Astrocyte (in vitro differentiated cells and primary cell): ENCODE results near the gene SYNGR4. TPM values are rescaled to one million over a fixed set of nuclear protein-coding genes. Genes with fewer than 3 reads are reported as not detected.

Source experiments
- DNase-seq: peaks from one replicate; pipeline ENCODE4 v3.0.0-alpha.2; 2010; ENCODE audit warnings: low read depth
- FAIRE-seq: peaks from 2 replicates; lab custom pipeline; 2011; peaks lifted over from hg19 to GRCh38; lab: Jason Lieb, UNC
- H2AFZ ChIP-seq: 2 replicates; pipeline ENCODE4 v1.6.0; 2012; ENCODE audit warnings: low read depth, low read length, inconsistent platforms
- H3K27ac ChIP-seq: 2 replicates; pipeline ENCODE4 v1.5.1; 2011; ENCODE audit warnings: low read depth, low read length, inconsistent platforms
- H3K27me3 ChIP-seq: 2 replicates; pipeline ENCODE4 v1.6.0; 2011; ENCODE audit warnings: low read length, inconsistent platforms; ENCODE audit not compliant: insufficient read depth
- H3K36me3 ChIP-seq: 2 replicates; pipeline ENCODE4 v1.5.1; 2011; ENCODE audit warnings: low read length, inconsistent platforms; ENCODE audit not compliant: insufficient read depth
- H3K4me1 ChIP-seq: 2 replicates; pipeline ENCODE4 v1.5.1; 2011; ENCODE audit warnings: low read length, inconsistent platforms; ENCODE audit not compliant: insufficient read depth
- H3K4me2 ChIP-seq: 2 replicates; pipeline ENCODE4 v1.6.0; 2012; ENCODE audit warnings: low read length, inconsistent platforms
- H3K4me3 ChIP-seq: 2 replicates; pipeline ENCODE4 v1.5.1; 2011; ENCODE audit warnings: low read depth, mild to moderate bottlenecking, low read length, inconsistent platforms; ENCODE audit not compliant: insufficient read depth
- H3K79me2 ChIP-seq: 2 replicates; pipeline ENCODE4 v1.6.0; 2012; ENCODE audit warnings: mild to moderate bottlenecking, low read length, inconsistent platforms; ENCODE audit not compliant: insufficient read depth
- H3K9ac ChIP-seq: 2 replicates; pipeline ENCODE4 v1.6.0; 2012; ENCODE audit warnings: mild to moderate bottlenecking, low read length, inconsistent platforms
- H3K9me3 ChIP-seq: 2 replicates; pipeline ENCODE4 v1.5.1; 2012; ENCODE audit warnings: low read depth, mild to moderate bottlenecking, low read length, inconsistent platforms; ENCODE audit not compliant: insufficient read depth
- H4K20me1 ChIP-seq: 2 replicates; pipeline ENCODE4 v1.6.0; 2012; ENCODE audit warnings: low read length, inconsistent platforms; ENCODE audit not compliant: insufficient read depth
- H3K27ac Mint-ChIP-seq: one replicate; pipeline ENCODE4 v1.8.0; 2021; ENCODE audit warnings: mild to moderate bottlenecking, mixed read lengths; ENCODE audit not compliant: unreplicated experiment
- H3K27me3 Mint-ChIP-seq: one replicate; pipeline ENCODE4 v1.8.0; 2021; ENCODE audit warnings: low read depth, mixed read lengths; ENCODE audit not compliant: unreplicated experiment
- H3K36me3 Mint-ChIP-seq: one replicate; pipeline ENCODE4 v1.8.0; 2021; ENCODE audit warnings: low read depth, mixed read lengths; ENCODE audit not compliant: unreplicated experiment
- H3K4me1 Mint-ChIP-seq: one replicate; pipeline ENCODE4 v1.8.0; 2021; ENCODE audit warnings: low read depth, mixed read lengths; ENCODE audit not compliant: unreplicated experiment
- H3K4me3 Mint-ChIP-seq: one replicate; pipeline ENCODE4 v1.8.0; 2021; ENCODE audit warnings: mild to moderate bottlenecking, moderate library complexity, mixed read lengths; ENCODE audit not compliant: unreplicated experiment
- H3K9me3 Mint-ChIP-seq: one replicate; pipeline ENCODE4 v1.8.0; 2021; ENCODE audit warnings: mild to moderate bottlenecking, mixed read lengths; ENCODE audit not compliant: unreplicated experiment
- CTCF ChIP-seq: IDR thresholded peaks from 2 replicates; pipeline ENCODE4 v1.5.1; 2011; ENCODE audit warnings: low read depth, mild to moderate bottlenecking, inconsistent platforms, low read length, moderate library complexity; ENCODE audit not compliant: insufficient read depth
- EZH2 ChIP-seq: IDR thresholded peaks from 2 replicates; pipeline ENCODE4 v1.6.1; 2012; ENCODE audit warnings: mild to moderate bottlenecking, low read length, inconsistent platforms; ENCODE audit not compliant: insufficient read depth
- total RNA-seq: library from RNA; stranded (reverse); gene quantifications from 2 replicates; pipeline ENCODE4 v1.2.1, GENCODE V29; 2021

The SYNGR4 gene
- total RNA-seq, 1 donor from 2014 or later, result not detected

GRCh38 chr19:48351341-48351752 is 12.8 kb upstream of the SYNGR4 start:
- H3K4me3 ChIP-seq, result no peak overlapping the region
- no peak for FAIRE-seq
- no peaks in the 10 kb centered on the region for H4K20me1 ChIP-seq
- H3K36me3 ChIP-seq, result no peaks in the 10 kb centered on the region
- peak; percentile 5 for DNase-seq
- H3K9me3 ChIP-seq, result no peaks in the 10 kb centered on the region
- Mint-ChIP-seq H3K4me3 (no peak overlapping the region), H3K27ac (no peak overlapping the region), H3K27me3 (peaks cover 2% of the 10 kb centered on the region), H3K36me3 (peaks cover 4% of the 10 kb centered on the region), H3K4me1 (peaks cover 11% of the 10 kb centered on the region), H3K9me3 (peaks cover 2% of the 10 kb centered on the region)
- no peak overlapping the region for H3K27ac ChIP-seq
- no peak overlapping the region for H3K9ac ChIP-seq
- H3K4me1 ChIP-seq, result peaks cover 4% of the 10 kb centered on the region
- no peak overlapping the region for H3K4me2 ChIP-seq
- H3K79me2 ChIP-seq, result no peaks in the 10 kb centered on the region
- no peak overlapping the region for H2AFZ ChIP-seq
- no peaks in the 10 kb centered on the region for H3K27me3 ChIP-seq
- peak; percentile 68 for TF ChIP-seq CTCF
- TF ChIP-seq EZH2, result no peak

DNA sequence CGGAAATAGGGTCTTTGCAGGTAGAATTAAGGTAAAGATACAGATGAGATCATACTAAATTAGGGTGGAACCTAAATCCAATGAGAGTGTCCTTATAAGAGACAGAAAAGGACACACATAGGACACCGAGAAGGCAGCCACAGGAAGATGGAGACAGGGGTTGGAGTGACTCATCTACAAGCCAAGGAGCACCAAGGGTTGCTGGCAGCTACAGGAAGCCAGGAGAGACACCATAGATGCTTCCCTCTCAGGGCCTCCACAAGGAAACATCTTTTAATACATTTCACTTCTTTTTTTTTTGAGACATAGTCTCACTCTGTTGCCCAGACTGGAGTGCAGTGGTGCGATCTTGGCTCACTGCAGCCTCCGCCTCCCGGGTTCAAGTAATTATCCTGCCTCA is 10.5 kb upstream of the SYNGR4 start:
- FAIRE-seq (no peak), DNase-seq (no peak)
- Histone ChIP-seq H3K9me3 (no peaks in the 10 kb centered on the region), H3K9ac (no peak overlapping the region), H3K4me2 (no peak overlapping the region), H3K27me3 (no peaks in the 10 kb centered on the region), H3K4me3 (no peak overlapping the region), H4K20me1 (no peaks in the 10 kb centered on the region), H3K36me3 (no peaks in the 10 kb centered on the region), H2AFZ (peak overlapping the region; percentile 17), H3K27ac (no peak overlapping the region), H3K79me2 (no peaks in the 10 kb centered on the region), H3K4me1 (peaks cover 4% of the 10 kb centered on the region)
- Mint-ChIP-seq H3K9me3 (peaks cover 3% of the 10 kb centered on the region), H3K4me1 (peaks cover 7% of the 10 kb centered on the region), H3K36me3 (peaks cover 1% of the 10 kb centered on the region), H3K4me3 (no peak overlapping the region), H3K27ac (no peak overlapping the region), H3K27me3 (no peaks in the 10 kb centered on the region)
- TF ChIP-seq CTCF (no peak), EZH2 (no peak)

GRCh38 chr19:48354332-48354992 is 9.7 kb upstream of the SYNGR4 start:
- Histone ChIP-seq H3K27me3 (no peaks in the 10 kb centered on the region), H3K4me1 (peaks cover 4% of the 10 kb centered on the region), H3K9ac (no peak overlapping the region), H3K36me3 (no peaks in the 10 kb centered on the region), H3K79me2 (no peaks in the 10 kb centered on the region), H3K9me3 (no peaks in the 10 kb centered on the region), H4K20me1 (no peaks in the 10 kb centered on the region), H3K4me3 (no peak overlapping the region), H3K4me2 (no peak overlapping the region), H2AFZ (no peak overlapping the region), H3K27ac (no peak overlapping the region)
- Mint-ChIP-seq H3K27me3 (no peaks in the 10 kb centered on the region), H3K27ac (peak overlapping the region; percentile 47), H3K36me3 (peaks cover 2% of the 10 kb centered on the region), H3K9me3 (peaks cover 3% of the 10 kb centered on the region), H3K4me1 (peaks cover 7% of the 10 kb centered on the region), H3K4me3 (no peak overlapping the region)
- no peak for FAIRE-seq
- TF ChIP-seq EZH2 (no peak), CTCF (no peak)
- DNase-seq, result peak; percentile 42
